ENCODE data around the gene UNC80. TPM values are rescaled to one million over a fixed set of nuclear protein-coding genes. Genes with fewer than 3 reads are reported as not detected.

The UNC80 gene
- polyA plus RNA-seq, 1 experiment = not detected

DNA sequence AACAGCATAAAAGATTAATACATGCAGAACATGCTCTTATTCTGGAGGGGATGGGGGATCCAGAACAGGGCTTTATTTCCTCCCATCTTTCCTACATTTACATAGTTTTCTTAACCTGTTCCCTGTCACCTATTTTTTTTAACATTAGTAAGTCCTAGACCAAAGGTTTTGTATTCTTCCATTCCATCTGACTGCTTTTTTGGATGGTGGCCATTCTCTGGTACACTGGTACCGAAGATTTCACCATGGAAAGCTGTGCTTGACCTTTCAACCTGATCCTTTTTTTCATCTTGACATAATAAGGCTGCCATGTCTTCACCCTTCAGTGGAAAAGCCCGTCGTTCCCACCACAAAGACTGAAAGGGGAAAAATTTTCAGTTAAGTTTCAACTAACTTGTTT lies 251.2 kb downstream of the UNC80 start:
- Histone ChIP-seq H3K4me3 (ENCODE audit: low read depth, low read length) (no peak overlapping the region), H3K27me3 (ENCODE audit: control insufficient read depth, insufficient read depth, low read length) (no peaks in the 10 kb centered on the region), H3K27ac (ENCODE audit: low read depth, low read length) (no peak overlapping the region), H3K9me3 (ENCODE audit: control insufficient read depth, insufficient read depth, low read length) (no peaks in the 10 kb centered on the region)
- no peak for DNase-seq (ENCODE audit: low read depth, low spot score)
- POLR2A ChIA-PET = no interaction called here
- TF ChIP-seq, protein P1, sequence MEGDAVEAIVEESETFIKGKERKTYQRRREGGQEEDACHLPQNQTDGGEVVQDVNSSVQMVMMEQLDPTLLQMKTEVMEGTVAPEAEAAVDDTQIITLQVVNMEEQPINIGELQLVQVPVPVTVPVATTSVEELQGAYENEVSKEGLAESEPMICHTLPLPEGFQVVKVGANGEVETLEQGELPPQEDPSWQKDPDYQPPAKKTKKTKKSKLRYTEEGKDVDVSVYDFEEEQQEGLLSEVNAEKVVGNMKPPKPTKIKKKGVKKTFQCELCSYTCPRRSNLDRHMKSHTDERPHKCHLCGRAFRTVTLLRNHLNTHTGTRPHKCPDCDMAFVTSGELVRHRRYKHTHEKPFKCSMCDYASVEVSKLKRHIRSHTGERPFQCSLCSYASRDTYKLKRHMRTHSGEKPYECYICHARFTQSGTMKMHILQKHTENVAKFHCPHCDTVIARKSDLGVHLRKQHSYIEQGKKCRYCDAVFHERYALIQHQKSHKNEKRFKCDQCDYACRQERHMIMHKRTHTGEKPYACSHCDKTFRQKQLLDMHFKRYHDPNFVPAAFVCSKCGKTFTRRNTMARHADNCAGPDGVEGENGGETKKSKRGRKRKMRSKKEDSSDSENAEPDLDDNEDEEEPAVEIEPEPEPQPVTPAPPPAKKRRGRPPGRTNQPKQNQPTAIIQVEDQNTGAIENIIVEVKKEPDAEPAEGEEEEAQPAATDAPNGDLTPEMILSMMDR (IDR thresholded peaks at IDR 0.05; ENCODE audit: low read depth, low read length) = no peak
- CTCF ChIA-PET = no interaction called here

DNA sequence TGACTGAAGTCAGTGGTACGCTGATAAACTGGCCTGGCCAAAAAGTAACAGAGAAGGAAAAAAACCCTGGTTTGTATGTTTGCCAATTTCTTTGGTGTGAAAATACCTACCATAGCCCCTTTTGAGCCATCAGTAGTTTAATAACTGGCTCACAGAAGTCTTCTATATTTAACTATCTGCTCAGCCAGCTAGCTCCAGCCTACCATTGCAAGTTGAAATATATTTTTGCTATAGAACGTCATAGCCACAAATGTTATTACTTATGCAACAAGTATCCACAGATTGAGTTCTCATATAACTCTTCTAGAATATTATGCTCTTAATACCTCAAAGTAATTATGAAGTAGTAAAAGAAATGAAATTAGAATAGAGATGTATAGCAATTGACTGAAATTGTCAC lies 256.0 kb downstream of the UNC80 start:
- POLR2A ChIA-PET = no interaction called here
- CTCF ChIA-PET = interaction anchor here (0.9 kb wide), 1 partner anchor 51 kb away, joined by 3 read pairs; no protein-coding TSS in a partner anchor
- H3K27me3 ChIP-seq (ENCODE audit: control insufficient read depth, insufficient read depth, low read length) = no peaks in the 10 kb centered on the region
- H3K9me3 ChIP-seq (ENCODE audit: control insufficient read depth, insufficient read depth, low read length) = no peaks in the 10 kb centered on the region
- no peak overlapping the region for H3K4me3 ChIP-seq (ENCODE audit: low read depth, low read length)
- no peak for DNase-seq (ENCODE audit: low read depth, low spot score)
- no peak overlapping the region for H3K27ac ChIP-seq (ENCODE audit: low read depth, low read length)
- TF ChIP-seq, protein P1 (IDR thresholded peaks at IDR 0.05; ENCODE audit: low read depth, low read length) = no peak

DNA sequence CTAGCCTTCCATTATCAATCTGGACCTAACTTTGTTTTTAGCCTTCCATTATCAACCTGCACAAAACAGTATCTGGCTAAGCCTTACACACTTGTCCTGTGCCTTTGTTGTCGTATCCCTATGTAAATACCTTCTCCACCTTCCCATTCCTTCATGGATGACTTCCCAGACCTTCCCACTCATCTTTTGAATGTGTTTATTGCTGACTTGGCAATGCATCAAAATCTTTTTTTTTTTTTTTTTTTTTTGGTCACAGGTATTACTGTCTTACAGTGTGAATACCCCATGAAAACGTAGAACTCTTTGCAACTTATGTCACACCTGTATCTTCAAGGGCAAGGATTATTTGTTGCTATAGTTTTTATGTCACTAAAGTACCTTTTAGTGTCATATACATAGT lies 256.5 kb downstream of the UNC80 start:
- TF ChIP-seq, protein P1 (IDR thresholded peaks at IDR 0.05; ENCODE audit: low read depth, low read length) = no peak
- DNase-seq (ENCODE audit: low read depth, low spot score) = no peak
- no peak overlapping the region for H3K4me3 ChIP-seq (ENCODE audit: low read depth, low read length)
- no peaks in the 10 kb centered on the region for H3K9me3 ChIP-seq (ENCODE audit: control insufficient read depth, insufficient read depth, low read length)
- H3K27ac ChIP-seq (ENCODE audit: low read depth, low read length) = no peak overlapping the region
- H3K27me3 ChIP-seq (ENCODE audit: control insufficient read depth, insufficient read depth, low read length) = no peaks in the 10 kb centered on the region
- CTCF ChIA-PET = interaction anchor here (1.2 kb wide), 1 partner anchor 167 kb away, joined by 4 read pairs; no protein-coding TSS in a partner anchor
- POLR2A ChIA-PET = no interaction called here

GRCh38 chr2:210034087-210034683 lies 262.6 kb downstream of the UNC80 start:
- POLR2A ChIA-PET = no interaction called here
- H3K9me3 ChIP-seq (ENCODE audit: control insufficient read depth, insufficient read depth, low read length) = no peaks in the 10 kb centered on the region
- no peak overlapping the region for H3K4me3 ChIP-seq (ENCODE audit: low read depth, low read length)
- TF ChIP-seq, protein P1 (IDR thresholded peaks at IDR 0.05; ENCODE audit: low read depth, low read length) = no peak
- H3K27me3 ChIP-seq (ENCODE audit: control insufficient read depth, insufficient read depth, low read length) = no peaks in the 10 kb centered on the region
- DNase-seq (ENCODE audit: low read depth, low spot score) = no peak
- H3K27ac ChIP-seq (ENCODE audit: low read depth, low read length) = no peak overlapping the region
- CTCF ChIA-PET = no interaction called here

DNA sequence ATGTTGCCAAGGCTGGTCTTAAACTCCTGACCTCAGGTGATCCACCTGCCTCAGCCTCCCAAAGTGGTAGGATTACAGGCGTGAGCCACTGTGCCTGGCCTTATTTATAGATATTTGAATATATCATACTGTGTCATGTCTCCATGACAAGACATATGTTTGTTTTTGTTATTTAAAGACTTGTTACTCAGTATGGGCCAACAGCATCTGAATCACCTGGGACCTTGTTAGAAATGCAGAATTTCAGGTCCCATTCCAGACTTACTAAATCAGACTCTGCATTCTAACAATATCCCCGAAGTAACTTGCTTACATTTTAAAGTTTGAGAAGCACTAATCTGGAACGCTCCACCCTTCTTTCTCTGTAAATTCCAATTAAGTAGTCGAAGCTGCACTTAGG lies 264.0 kb downstream of the UNC80 start:
- ChIA-PET CTCF (no interaction called here), POLR2A (no interaction called here)
- H3K9me3 ChIP-seq (ENCODE audit: control insufficient read depth, insufficient read depth, low read length) = no peaks in the 10 kb centered on the region
- TF ChIP-seq, protein P1 (IDR thresholded peaks at IDR 0.05; ENCODE audit: low read depth, low read length) = no peak
- no peaks in the 10 kb centered on the region for H3K27me3 ChIP-seq (ENCODE audit: control insufficient read depth, insufficient read depth, low read length)
- H3K27ac ChIP-seq (ENCODE audit: low read depth, low read length) = no peak overlapping the region
- H3K4me3 ChIP-seq (ENCODE audit: low read depth, low read length) = no peak overlapping the region
- no peak for DNase-seq (ENCODE audit: low read depth, low spot score)

All from AG04450 (cell line).